GM12875 (cell line): Measurements from ENCODE around the gene RABGAP1L.

Source experiments
- H3K4me3 ChIP-seq: one replicate; pipeline ENCODE4 v1.5.1; 2011; ENCODE audit warnings: low read depth, low read length, control low read depth
- CTCF ChIP-seq: IDR thresholded peaks from 2 replicates; pipeline ENCODE4 v1.5.1; 2011; ENCODE audit warnings: low read depth, mild to moderate bottlenecking, control low read depth, inconsistent platforms, low read length, moderate library complexity, borderline replicate concordance; ENCODE audit not compliant: insufficient read depth

The RABGAP1L gene

GRCh38 chr1:174971466-174971865, 812.1 kb downstream of the RABGAP1L start:
- H3K4me3 ChIP-seq: no peak overlapping the region
- no peak for TF ChIP-seq CTCF

DNA sequence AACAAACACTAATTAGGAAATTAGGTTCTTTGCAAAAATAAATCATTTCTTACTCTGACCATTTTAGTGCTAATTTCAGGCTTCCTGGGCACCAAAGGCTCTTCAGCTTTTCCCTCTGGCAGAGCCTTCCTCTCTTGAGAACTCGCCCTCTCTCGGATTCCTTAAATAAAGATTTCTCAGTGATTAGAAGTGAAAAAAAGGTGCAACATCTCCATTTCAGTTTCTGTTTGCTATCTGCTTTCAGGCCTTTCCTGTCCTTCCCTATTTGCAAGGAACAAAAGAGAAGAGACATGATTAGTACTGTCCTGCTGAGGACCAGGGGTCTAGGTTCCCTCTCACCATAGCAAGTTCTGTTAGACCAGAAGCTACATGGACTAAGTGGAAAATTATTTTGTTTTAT, 812.6 kb downstream of the RABGAP1L start:
- no peak overlapping the region for H3K4me3 ChIP-seq
- no peak for TF ChIP-seq CTCF

- TF ChIP-seq CTCF: no peak
- H3K4me3 ChIP-seq: no peak overlapping the region
Observed at GRCh38 chr1:174974711-174975119, 815.4 kb downstream of the RABGAP1L start.

GRCh38 chr1:174975764-174976163, 816.4 kb downstream of the RABGAP1L start:
- no peak for TF ChIP-seq CTCF

GRCh38 chr1:174976436-174977108, 817.3 kb downstream of the RABGAP1L start:
- H3K4me3 ChIP-seq: no peak overlapping the region
- no peak for TF ChIP-seq CTCF

More at GRCh38 chr1:174975764-174976163, 816.4 kb downstream of the RABGAP1L start:
- no peak overlapping the region for H3K4me3 ChIP-seq

DNA sequence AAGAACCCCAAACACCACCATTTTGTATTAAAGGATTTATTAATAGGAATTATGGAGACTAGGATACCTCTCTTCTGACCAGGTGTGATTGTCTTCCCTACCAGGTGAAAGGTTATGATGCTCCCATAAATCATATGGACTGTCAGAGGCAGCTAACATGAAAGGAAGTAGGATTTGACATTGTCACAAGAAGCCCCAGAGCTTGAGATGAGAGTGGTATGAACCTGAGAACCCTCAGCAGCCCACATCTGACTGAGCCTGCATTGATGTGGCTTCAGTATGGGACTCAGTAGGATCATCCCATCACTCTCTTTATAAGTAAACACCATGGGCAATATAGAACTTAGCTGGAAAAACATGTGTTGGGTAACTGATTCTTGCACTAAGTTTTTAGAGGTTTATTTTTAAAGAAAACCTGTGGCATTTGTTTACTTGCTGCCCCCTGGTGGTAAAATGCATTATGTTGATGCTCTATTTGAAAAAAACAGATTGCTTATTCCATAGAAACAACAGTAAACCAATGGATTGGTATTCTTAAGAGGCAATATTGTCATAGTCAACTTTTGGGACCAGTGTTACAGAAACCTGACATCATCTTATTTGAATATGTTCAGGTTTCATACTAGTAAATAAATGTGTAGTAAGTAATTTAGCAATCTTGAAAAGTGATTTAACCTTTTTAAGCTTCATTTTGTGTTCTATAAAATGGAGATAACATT, 823.8 kb downstream of the RABGAP1L start:
- no peak overlapping the region for H3K4me3 ChIP-seq
- TF ChIP-seq CTCF: peak; percentile 45; the same call in 1 of the 2 replicates

DNA sequence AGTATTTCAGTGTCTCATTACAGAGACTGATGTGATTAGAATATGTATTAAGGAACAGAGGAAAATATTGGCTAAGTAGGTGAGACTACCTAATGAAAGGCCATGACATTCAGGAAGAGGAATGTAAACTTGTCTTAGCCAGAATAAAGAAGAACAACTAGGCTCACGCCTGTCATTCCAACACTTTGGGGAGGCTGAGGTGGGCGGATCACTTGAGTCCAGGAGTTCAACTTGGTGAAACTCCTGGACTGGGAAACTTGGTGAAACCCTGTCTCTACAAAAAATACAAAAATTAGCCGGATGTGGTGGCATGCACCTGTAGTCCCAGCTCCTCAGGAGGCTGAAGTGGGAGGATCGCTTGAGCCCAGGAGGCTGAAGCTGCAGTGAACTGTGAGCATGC, 825.6 kb downstream of the RABGAP1L start:
- H3K4me3 ChIP-seq: no peak overlapping the region

More for the DNA sequence above, 825.6 kb downstream of the RABGAP1L start:
- TF ChIP-seq CTCF: no peak
